ENCODE results near the gene SPTLC3.

Gene SPTLC3

GRCh38 chr20:12984863-12985262, 23.9 kb upstream of the SPTLC3 start:
- DNase-seq, result no peak

- DNase-seq, result no peak
These were observed 21.5 kb upstream of the SPTLC3 start for GRCh38 chr20:12987261-12987660.

GRCh38 chr20:12989586-12990115, 19.1 kb upstream of the SPTLC3 start:
- no peak for DNase-seq

- no peak for DNase-seq
These were observed 11.6 kb upstream of the SPTLC3 start for GRCh38 chr20:12997128-12997655.

- no peak for DNase-seq
These were observed 10.7 kb upstream of the SPTLC3 start for GRCh38 chr20:12998046-12998445.

GRCh38 chr20:12999201-12999600, 9.6 kb upstream of the SPTLC3 start:
- no peak for DNase-seq

GRCh38 chr20:13002251-13002650, 6.5 kb upstream of the SPTLC3 start:
- DNase-seq, result no peak

- DNase-seq, result peak; percentile 72
These were observed 1.9 kb upstream of the SPTLC3 start for GRCh38 chr20:13006825-13007224.

GRCh38 chr20:13007596-13007995, 1.2 kb upstream of the SPTLC3 start:
- no peak for DNase-seq

- DNase-seq, result peak; percentile 92
These were observed 1.1 kb downstream of the SPTLC3 start for GRCh38 chr20:13009682-13010406.

- no peak for DNase-seq
These were observed 4.1 kb downstream of the SPTLC3 start for GRCh38 chr20:13012886-13013285.

- DNase-seq, result no peak
These were observed 4.6 kb downstream of the SPTLC3 start for GRCh38 chr20:13013411-13013810.

GRCh38 chr20:13017235-13017634, 8.5 kb downstream of the SPTLC3 start:
- no peak for DNase-seq

GRCh38 chr20:13017883-13018535, 9.2 kb downstream of the SPTLC3 start:
- no peak for DNase-seq

- no peak for DNase-seq
These were observed 12.6 kb downstream of the SPTLC3 start for GRCh38 chr20:13021205-13021970.

GRCh38 chr20:13022401-13023155, 13.8 kb downstream of the SPTLC3 start:
- DNase-seq, result peak; percentile 82

GRCh38 chr20:13024596-13024995, 15.8 kb downstream of the SPTLC3 start:
- peak; percentile 55 for DNase-seq

- DNase-seq, result no peak
These were observed 16.4 kb downstream of the SPTLC3 start for GRCh38 chr20:13025181-13025580.

GRCh38 chr20:13028001-13028400, 19.2 kb downstream of the SPTLC3 start:
- peak; percentile 46 for DNase-seq

- no peak for DNase-seq
These were observed 19.9 kb downstream of the SPTLC3 start for GRCh38 chr20:13028673-13029072.

- DNase-seq, result peak; percentile 90
These were observed 21.1 kb downstream of the SPTLC3 start for GRCh38 chr20:13029687-13030375.

- no peak for DNase-seq
These were observed 23.0 kb downstream of the SPTLC3 start for GRCh38 chr20:13031751-13032150.

All from fibroblast of skin of abdomen (primary cell).